Measurements from ENCODE around the gene CREB5. TPM values are rescaled to one million over a fixed set of nuclear protein-coding genes. Genes with fewer than 3 reads are reported as not detected.

Gene CREB5
- total RNA-seq, 1 experiment from 2014 or later, result 1.3 TPM

DNA sequence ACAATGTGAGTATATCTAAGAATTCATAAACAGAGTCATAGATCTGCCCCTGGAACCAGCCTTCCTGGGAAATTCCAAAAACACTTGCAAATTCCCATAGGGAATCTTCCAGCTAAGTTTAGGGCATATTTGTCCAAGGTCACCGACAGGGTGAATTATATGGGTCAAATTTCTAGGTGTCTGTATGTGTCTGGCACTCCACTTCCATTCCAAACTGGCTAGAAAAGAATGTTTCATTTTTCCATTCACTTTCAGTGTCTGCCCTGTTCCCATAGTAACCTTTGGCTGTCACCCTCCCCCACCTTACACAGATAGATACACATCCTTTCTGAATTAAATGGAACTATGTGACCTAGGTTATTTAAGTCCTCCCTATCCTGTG lies 230.9 kb downstream of the CREB5 start:
- no peaks in the 10 kb centered on the region for H3K27me3 Mint-ChIP-seq (ENCODE audit: low read depth)
- H3K4me1 Mint-ChIP-seq, result peaks cover 19% of the 10 kb centered on the region
- TF ChIP-seq ZNF138 (CRISPR knock-in tag; conservative IDR thresholded peaks at IDR 0.05) (no peak), SMAD4 (CRISPR knock-in tag; IDR thresholded peaks at IDR 0.05) (no peak), ARID4B (CRISPR knock-in tag; IDR thresholded peaks at IDR 0.05; ENCODE audit: borderline replicate concordance) (no peak), TP53 (CRISPR knock-in tag; IDR thresholded peaks at IDR 0.05) (no peak), SP1 (CRISPR knock-in tag; conservative IDR thresholded peaks at IDR 0.05) (no peak), FOXJ3 (CRISPR knock-in tag; IDR thresholded peaks at IDR 0.05; ENCODE audit: borderline replicate concordance) (no peak)
- TF ChIP-seq, protein P1, sequence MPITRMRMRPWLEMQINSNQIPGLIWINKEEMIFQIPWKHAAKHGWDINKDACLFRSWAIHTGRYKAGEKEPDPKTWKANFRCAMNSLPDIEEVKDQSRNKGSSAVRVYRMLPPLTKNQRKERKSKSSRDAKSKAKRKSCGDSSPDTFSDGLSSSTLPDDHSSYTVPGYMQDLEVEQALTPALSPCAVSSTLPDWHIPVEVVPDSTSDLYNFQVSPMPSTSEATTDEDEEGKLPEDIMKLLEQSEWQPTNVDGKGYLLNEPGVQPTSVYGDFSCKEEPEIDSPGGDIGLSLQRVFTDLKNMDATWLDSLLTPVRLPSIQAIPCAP (CRISPR knock-in tag; IDR thresholded peaks at IDR 0.05), result no peak
- no peak overlapping the region for H3K4me3 Mint-ChIP-seq
- no peaks in the 10 kb centered on the region for H3K9me3 Mint-ChIP-seq
- CTCF ChIA-PET, result interaction anchor here (1.3 kb wide), 1 partner anchor 28 kb away, joined by 3 read pairs; no protein-coding TSS in a partner anchor
- H3K36me3 Mint-ChIP-seq, result no peaks in the 10 kb centered on the region
- DNase-seq (ENCODE audit: low spot score) (no peak), ATAC-seq (peak; percentile 56)
- POLR2A ChIA-PET, result no interaction called here
- 0 out of 2 replicates have a peak overlapping the region, but pooled peaks have one; percentile 17 for H3K27ac Mint-ChIP-seq

DNA sequence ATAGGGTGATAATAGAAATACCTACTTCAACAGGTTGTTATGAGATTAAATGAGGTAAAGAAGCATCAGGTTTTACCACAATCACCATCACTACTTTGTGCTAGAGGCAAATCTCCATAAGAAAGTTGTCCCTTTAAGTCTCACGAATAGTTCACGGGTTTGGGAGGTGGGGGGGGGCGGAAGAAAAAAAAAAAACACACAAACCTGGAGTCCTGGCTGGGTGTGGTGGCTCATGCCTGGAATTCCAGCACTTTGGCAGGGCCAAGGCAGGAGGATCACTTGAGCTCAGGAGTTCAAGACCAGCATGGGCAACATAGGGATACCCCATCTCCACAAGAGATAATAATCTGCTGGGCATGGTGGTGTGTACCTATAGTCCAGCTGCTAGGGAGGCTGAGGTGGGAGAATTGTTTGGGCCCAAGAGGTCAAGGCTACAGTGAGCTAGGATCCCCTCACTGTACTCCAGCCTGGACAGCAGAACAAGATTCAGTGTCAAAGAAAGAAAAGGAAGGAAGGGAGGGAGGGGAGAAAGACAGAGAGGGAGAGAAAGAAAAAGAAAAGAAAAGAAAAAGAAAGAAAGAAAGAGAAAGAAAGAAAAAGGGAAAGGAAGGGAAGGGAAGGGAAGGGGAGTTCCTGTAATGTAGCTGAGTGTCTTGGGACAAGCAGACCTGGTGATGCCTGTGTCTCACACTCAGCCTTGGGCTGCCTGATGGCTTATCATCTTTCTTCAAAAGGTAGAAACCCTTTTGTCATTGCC lies 231.4 kb downstream of the CREB5 start:
- POLR2A ChIA-PET, result interaction anchor here (0.6 kb wide), 2 partner anchors 248 to 402 kb away, joined by 4 to 7 read pairs; no protein-coding TSS in a partner anchor
- TF ChIP-seq TEAD1 (CRISPR knock-in tag; IDR thresholded peaks at IDR 0.05), result 0 out of 2 replicates have a peak, but pooled peaks have one; percentile 13
- TF ChIP-seq, protein P2, sequence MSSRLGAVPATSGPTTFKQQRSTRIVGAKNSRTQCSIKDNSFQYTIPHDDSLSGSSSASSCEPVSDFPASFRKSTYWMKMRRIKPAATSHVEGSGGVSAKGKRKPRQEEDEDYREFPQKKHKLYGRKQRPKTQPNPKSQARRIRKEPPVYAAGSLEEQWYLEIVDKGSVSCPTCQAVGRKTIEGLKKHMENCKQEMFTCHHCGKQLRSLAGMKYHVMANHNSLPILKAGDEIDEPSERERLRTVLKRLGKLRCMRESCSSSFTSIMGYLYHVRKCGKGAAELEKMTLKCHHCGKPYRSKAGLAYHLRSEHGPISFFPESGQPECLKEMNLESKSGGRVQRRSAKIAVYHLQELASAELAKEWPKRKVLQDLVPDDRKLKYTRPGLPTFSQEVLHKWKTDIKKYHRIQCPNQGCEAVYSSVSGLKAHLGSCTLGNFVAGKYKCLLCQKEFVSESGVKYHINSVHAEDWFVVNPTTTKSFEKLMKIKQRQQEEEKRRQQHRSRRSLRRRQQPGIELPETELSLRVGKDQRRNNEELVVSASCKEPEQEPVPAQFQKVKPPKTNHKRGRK (CRISPR knock-in tag; IDR thresholded peaks at IDR 0.05; ENCODE audit: borderline replicate concordance), result peak; percentile 97
- TF ChIP-seq EMX1 (CRISPR knock-in tag; IDR thresholded peaks at IDR 0.05), result no peak
- Mint-ChIP-seq H3K36me3 (no peaks in the 10 kb centered on the region), H3K27me3 (ENCODE audit: low read depth) (no peaks in the 10 kb centered on the region), H3K9me3 (no peaks in the 10 kb centered on the region), H3K4me1 (peaks cover 19% of the 10 kb centered on the region), H3K4me3 (no peak overlapping the region), H3K27ac (no peak overlapping the region)
- CTCF ChIA-PET, result interaction anchor here (1.0 to 1.3 kb wide), 2 partner anchors 18 to 29 kb away, joined by 3 to 5 read pairs; no protein-coding TSS in a partner anchor
- ATAC-seq (peak; percentile 52), DNase-seq (ENCODE audit: low spot score) (no peak)

DNA sequence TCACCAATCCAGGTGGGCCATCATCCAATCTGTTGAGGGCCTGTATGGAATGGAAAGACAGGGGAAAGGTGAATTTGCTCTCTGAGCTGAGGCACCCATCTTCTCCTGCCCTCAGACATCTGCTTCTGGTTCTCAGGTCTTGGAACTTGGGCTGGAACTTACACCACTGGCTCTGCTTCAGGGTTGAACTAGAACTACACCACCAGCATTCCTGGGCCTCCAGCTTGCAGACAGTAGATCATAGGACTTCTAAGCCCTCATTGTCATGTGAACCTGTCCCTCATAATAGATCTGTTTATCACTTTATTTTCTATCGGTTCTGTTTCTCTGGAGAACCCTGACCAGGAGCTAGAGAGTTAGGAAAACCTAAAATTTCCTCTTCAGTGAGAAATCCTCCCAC lies 233.5 kb downstream of the CREB5 start:
- Mint-ChIP-seq H3K36me3 (no peaks in the 10 kb centered on the region), H3K27me3 (ENCODE audit: low read depth) (no peaks in the 10 kb centered on the region), H3K27ac (no peak overlapping the region), H3K9me3 (no peaks in the 10 kb centered on the region), H3K4me1 (peaks cover 19% of the 10 kb centered on the region), H3K4me3 (no peak overlapping the region)
- TF ChIP-seq KAT7 (CRISPR knock-in tag; IDR thresholded peaks at IDR 0.05; ENCODE audit: borderline replicate concordance), result no peak
- no peak for TF ChIP-seq ZNF232 (CRISPR knock-in tag; IDR thresholded peaks at IDR 0.05)
- TF ChIP-seq, protein P1 (CRISPR knock-in tag; IDR thresholded peaks at IDR 0.05), result no peak
- TF ChIP-seq, protein P3, sequence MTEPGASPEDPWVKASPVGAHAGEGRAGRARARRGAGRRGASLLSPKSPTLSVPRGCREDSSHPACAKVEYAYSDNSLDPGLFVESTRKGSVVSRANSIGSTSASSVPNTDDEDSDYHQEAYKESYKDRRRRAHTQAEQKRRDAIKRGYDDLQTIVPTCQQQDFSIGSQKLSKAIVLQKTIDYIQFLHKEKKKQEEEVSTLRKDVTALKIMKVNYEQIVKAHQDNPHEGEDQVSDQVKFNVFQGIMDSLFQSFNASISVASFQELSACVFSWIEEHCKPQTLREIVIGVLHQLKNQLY (CRISPR knock-in tag; IDR thresholded peaks at IDR 0.05), result no peak
- TF ChIP-seq MXD4 (CRISPR knock-in tag; IDR thresholded peaks at IDR 0.05; ENCODE audit: borderline replicate concordance), result no peak
- TF ChIP-seq ZNF671 (CRISPR knock-in tag; IDR thresholded peaks at IDR 0.05), result no peak
- no peak for DNase-seq (ENCODE audit: low spot score)
- POLR2A ChIA-PET, result no interaction called here
- CTCF ChIA-PET, result no interaction called here
- no peak for ATAC-seq
